HUDEP-2 (cell line): ENCODE measurements around the gene PALM2AKAP2.
A peak's percentile ranks its signal among the peaks of the same experiment; 100 is the strongest.
"Not testable (repeated sequence)": the region's sequence is repeated elsewhere in the genome, so short reads cannot be mapped to it uniquely, and the experiment has no call there.

Experiments
- DNase-seq, 76 experiments: peaks; one replicate each; lab custom pipeline; 2025; ENCODE audit not compliant: unreplicated experiment in 76 of 76; lab: John Stamatoyannopoulos, UW

Gene PALM2AKAP2

DNA sequence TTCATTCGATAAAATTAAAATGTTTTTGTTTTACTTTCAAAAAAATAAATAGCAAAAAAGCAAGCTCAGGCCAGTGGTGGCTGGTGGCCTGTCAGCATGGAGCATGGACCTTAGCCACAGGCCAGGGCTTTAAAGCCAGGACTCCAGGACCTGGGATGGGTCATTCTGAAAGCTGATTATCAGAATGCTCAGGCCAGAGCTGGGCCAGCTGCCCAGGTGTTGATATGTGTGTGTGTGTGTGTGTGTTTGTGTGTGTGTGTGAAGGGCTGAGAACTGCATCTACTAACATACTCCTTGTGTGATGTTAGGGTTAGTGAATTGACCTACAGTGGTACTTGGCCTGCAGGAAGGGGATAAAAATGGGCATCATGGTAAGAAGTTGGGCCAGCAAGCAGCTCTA is 21.5 kb downstream of the PALM2AKAP2 start:
- no peak for DNase-seq

DNA sequence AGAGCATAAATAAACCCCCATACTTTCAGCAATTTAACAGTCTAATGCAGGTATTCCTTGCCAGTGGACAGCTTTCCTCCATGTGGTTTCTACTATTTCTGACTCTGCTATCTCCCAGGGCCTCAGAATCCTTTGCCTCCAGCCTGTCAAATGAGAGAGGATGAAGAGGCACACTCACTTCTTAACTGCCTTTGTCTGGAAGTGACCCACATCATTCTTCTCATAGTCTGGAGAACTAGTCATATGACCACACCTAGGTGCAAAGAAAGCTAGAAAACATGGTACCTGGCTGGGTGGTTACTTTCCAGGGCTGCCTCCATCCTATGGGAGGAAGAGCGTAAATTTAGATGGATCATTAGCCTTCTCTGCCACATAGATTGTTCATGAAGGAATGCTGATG is 22.5 kb downstream of the PALM2AKAP2 start:
- DNase-seq: no peak

DNA sequence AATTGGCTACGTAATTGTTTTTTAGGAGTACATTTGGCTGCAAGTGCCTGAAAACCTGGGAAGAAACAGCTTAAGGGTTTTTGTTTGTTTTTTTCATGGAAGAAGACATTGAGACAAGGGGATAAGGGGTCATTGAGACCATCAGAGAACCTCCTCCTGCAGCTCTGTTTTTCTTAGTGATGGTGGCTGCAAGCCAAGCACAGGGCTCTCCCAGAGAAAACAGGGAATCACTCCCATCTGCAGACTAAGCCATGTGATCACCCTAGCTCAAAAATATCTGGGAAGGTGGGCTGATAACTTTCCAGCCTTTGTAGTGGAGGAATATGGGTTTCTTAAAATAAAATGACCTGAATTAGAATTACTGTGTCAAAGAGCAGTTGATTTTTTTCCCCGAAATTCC is 25.1 kb downstream of the PALM2AKAP2 start:
- no peak for DNase-seq

DNA sequence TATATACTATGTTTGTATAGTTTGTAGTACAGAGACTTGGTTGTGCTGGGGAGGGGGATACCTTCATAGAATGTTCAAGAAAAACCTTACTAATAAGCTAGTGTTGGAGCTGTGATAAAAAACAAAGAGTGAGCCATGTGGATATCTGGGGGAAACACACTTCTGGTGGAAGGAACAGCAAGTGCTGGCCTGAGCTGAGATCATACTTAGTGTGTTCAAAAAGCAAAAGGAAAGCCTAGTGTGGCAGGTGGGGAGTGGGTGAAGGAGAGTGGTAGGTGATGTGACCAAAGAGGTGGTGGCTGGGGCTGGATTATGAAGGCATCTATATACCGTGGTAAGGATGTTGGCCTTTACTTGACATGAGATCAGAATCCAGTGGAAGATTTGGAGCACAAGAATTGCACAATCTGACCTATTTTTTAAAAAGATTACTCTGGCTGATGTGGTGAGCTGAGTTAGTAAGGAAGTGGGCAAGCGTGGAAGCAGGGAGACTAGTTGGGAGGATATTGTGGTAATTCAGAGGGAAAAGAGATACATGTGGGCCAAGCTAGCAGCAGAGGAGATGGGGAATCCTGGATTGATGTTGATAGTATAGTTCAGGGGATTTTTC is 26.6 kb downstream of the PALM2AKAP2 start:
- DNase-seq: no peak

DNA sequence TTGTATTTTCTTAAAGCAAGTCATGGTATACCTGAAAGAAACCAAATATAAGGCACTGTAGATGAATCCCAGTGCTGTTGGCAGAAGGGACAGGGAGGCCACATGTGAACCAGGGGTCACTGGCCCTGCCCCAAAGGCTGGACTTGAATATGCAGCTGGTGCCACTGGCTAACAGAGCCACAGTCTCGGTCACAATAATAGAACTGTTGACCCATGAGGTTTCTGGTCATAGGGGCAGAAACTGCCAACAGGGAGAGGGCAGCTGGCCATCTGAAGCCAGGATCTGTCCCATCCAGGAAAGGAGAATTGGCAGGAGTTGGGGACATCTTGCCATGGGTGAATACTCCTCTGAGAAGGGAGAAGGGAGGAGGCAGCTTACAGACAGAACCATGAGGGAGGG is 31.9 kb downstream of the PALM2AKAP2 start:
- no peak for DNase-seq

DNA sequence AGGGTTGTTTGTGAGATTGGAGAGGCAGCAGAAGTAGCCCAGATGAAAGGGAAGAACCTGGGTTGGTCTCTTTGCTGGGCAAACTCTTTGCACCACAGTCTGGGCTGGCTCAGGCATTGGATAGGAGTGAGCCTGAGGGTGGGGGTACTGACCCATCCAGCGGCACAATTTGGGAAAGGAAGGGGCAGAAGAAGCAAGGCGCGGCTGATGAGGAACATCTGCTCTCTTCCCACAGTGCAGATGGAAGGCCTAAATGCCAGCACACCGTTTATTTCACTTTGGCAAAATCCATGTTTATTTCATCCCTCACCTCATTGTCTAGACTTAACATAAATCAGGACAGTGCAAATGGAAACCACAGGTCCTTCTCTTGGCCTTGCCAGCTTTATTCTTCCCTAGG is 32.3 kb downstream of the PALM2AKAP2 start:
- DNase-seq: no peak

DNA sequence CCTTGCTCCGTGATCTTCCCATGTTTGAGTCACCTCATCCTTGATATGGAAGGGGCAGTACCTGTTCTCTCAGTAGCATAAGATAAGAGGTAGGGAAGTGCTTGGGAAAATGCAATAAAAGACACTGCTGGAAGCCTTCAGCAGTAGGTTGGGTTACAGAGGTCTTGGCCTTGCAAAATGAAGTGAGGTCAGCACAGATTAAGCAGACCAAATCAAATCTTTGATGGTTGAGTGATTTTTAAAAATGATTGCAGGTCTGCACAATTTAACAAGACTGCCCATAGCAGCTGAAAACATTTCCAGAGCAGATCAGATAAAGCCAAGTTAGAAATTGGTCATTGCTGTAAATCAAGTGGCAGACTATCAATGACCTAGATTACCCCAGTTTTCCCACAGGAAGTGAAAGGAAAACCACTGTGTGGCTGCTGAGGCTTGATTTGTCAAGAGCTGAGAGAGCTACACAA is 32.9 kb downstream of the PALM2AKAP2 start:
- no peak for DNase-seq

DNA sequence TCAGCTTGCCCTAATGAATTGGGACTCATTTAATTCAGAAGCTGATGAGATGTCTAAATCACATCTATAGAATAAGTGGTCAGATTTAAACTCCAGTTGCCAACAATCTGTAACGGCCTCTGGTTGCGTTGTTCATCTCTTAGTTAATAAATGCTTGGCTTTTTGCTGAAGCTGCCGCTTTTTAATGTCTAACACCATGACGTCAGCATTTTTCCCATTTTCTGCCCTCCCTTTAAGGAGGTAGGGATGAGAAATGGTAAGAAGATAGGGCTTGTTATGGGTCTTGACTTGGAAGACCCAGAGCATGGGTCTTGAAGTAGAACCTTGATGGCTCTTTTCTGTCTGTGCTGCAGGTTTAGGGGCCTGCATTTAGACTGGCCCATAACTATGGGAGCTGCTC is 33.3 kb downstream of the PALM2AKAP2 start:
- DNase-seq: no peak

DNA sequence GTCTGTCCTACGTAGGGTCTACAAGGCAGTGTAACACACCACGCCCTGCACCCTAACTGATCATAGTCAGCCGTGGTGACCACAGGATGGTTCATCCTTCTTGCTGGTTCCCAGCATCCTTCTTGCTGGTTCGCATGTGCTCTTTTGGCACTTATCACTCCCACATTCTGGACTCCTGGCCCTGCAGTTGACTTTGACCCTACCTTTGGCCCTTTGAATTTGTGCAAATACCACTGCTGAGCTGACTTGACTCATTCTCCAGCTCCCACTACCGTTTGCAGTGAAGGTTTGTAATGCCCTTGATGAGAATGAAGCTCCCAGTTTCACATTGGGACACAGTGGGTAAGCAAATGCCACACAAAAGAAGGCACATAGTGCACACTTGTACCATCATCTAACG is 33.8 kb downstream of the PALM2AKAP2 start:
- DNase-seq: no peak

DNA sequence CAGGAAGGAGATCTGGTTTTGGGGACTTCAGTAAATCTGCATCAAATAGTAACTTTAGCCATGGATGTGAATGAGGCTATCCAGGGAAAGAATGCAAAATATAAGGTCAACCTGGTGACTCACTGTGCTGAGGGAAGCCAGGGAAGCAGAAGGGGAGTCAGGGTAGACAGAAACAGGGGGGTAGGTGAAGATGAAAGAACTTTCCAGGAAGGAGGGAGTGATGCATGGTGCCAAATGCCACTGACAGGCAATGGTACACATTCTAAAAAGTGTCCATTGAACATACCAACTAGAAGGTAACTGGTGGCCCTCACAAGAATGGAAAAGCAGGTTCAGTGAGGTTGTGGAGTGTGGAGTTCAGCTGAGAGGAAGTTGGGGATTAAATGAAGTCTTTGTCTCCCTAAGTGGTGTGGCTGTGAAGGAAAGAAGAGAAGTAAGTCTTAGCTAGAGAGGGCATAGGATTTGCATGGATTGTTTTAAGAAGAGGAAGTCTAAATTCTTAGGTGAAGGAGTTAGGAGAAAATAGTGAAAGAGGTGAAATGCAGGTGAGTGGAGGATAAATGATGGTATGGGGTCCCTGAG is 35.5 kb downstream of the PALM2AKAP2 start:
- no peak for DNase-seq

DNA sequence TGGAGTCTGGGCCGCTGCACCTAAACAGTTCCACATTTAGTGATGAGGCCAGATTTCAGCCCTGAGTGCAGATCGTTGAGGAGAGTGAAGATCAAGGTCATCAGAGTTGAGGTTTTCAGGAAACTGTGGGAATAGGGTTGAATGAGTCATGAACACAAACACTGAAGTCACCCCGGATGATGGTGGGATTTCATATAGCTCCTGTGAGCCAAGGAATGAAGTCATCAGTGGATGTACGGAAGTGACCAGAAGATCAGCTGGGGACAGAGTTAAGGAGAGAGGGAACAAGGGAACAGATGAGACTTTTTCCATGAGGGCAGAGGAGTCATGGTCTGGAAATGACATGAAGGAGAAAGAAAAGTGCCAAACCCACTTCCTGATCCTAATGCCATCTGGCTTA is 36.5 kb downstream of the PALM2AKAP2 start:
- no peak for DNase-seq

DNA sequence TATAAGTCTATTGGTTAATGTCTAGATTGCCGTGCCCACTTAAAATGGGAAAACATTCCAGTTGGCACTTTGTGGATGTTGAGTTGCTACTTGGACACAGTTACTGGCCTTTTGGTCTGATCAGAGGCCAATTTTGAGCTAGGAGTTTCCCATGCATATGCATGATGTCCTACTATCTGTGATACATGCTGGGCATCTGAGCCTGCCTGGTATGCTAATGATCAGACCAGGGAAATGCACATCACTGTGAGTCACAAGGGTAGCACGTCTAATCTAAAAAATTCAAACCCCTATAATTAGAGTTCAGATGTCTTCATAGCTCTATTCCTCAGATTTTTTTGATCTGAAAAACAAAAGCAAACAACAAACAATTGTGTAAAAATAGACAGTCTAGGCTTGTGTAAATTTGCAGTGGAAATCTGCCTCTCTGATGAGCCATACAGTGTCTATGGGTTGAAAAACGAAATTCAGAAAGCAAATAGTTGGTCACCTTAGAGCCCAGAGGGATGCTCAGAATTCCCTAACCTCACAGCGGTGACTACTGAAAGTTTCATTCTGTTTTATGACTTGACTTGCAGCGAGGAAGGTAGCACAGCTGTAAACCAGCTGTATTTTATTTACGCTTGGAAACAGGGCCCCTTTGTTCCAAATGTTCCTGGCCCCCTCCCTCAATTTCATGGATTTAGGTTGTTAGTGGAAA is 37.3 kb downstream of the PALM2AKAP2 start:
- DNase-seq: no peak

DNA sequence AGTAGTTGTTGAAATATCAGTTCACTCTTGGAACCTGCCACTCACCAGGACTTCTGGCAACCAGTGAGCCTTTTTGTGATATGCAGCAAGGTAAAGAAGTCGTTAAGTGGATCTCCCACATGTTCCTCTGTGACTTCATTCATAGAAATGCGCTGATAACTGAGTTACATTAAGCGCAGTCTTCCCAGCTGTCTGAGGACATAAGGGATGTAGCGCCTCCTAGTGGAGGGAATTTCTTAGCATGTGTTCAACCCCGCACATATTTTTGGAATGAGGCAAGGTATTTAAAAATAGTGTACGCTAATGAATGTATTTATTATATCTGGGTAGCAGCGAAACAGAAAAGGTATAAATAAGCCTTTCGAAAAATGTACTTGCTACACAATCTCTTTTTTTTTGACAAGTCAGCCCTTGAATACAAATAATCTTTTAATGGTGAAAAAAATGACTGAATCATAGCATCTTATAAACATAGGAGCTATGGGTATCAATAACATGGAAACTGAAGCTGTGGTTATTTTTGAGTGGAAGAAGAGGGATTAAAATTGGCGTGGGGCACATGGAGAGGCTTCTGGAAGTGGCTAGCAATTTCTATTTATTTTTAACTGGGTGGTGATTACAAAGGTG is 38.0 kb downstream of the PALM2AKAP2 start:
- DNase-seq: peak in 50 of 76 experiments; percentile 3 to 75 (median 38)

DNA sequence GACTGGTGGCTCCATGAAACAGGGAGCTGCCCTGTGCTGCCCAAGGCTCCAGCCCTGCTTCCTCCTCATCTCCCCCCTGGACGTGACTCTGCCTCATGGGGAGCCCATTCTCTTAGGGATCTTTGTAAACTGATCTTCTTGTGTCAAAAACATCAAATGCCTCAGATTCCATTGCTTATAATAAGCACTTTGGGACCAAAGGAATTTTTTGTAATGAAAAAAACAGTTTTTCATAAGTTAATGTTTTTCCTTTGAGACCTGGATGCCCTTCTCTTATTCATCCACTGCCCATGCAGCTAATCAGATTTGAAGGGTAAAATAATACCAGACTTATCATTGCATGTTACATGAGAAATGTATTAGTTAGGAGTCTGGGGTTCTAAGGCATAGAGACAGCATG is 41.7 kb downstream of the PALM2AKAP2 start:
- DNase-seq: no peak

DNA sequence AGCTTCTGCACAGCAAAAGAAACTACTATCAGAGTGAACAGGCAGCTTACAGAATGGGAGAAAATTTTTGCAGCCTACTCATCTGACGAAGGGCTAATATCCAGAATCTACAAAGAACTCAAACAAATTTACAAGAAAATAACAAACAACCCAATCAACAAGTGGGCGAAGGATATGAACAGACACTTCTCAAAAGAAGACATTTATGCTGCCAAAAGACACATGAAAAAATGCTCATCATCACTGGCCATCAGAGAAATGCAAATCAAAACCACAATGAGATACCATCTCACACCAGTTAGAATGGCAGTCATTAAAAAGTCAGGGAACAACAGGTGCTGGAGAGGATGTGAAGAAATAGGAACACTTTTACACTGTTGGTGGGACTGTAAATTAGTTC is 45.4 kb downstream of the PALM2AKAP2 start:
- not testable (repeated sequence) for DNase-seq

DNA sequence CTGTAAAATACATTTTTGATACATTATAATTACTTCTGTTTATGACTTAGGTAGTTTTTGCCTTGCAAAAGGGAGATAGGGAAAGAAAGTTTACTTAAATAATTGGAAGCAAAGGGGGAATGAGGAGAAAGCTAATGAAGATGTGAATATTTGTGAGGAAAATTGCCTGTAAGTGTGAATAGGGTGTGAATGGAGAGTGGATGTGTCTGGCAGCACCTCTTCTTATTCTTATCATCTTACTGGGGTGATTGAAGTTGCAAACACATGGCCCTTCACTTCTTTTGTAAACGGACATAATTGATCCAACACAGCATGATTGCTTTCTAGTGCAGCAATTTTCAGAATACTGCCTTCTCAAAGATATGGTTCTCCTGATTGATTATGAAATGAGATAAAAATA is 46.6 kb downstream of the PALM2AKAP2 start:
- DNase-seq: no peak

DNA sequence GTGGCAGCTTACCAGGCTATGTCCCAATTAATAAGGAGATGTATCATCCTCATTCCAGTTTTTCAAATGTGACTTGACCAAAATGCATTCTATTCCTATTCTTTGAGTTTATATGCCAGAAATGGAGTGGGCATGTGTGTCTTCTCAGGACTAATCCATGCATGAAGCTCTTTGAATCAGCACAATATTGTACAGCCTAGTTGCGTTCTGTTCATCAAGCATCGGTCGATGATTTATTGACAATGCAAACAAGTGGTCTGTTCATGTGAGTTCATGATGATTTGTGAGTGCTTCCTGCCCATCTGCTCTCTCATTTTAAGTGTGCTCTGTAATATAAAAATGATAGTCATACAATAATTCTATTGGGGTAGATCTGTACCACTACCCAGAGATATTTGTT is 48.3 kb downstream of the PALM2AKAP2 start:
- no peak for DNase-seq
